Breast epithelium (tissue), 4 donors: Measurements from ENCODE around the gene PISD. TPM values are rescaled to one million over a fixed set of nuclear protein-coding genes. Genes with fewer than 3 reads are reported as not detected.
A peak's percentile ranks its signal among the peaks of the same experiment; 100 is the strongest.

ENCODE experiments used
- DNase-seq, 2 donors: peaks; one replicate each; pipeline ENCODE4 v3.0.0-alpha.2; 2019; ENCODE audit warnings: low spot score in 2 of 2
- H3K27ac ChIP-seq, 2 donors: fragments of 200-600 bp; sonication (generic) in 1 of 2; one replicate each; pipeline ENCODE4 v1.5.1; 2016 to 2019; ENCODE audit warnings: mild to moderate bottlenecking in 1 of 2
- H3K27me3 ChIP-seq, 2 donors: fragments of 200-600 bp; sonication (generic) in 1 of 2; one replicate each; pipeline versions ENCODE4 v1.5.1 to v1.6.0; 2017 to 2019; ENCODE audit warnings: control low read depth in 1 of 2, mild to moderate bottlenecking in 1 of 2
- H3K36me3 ChIP-seq: fragments of 200-600 bp; one replicate; pipeline ENCODE4 v1.5.1; 2019
- H3K4me1 ChIP-seq, 2 donors: fragments of 200-600 bp; sonication (generic); one replicate each; pipeline ENCODE4 v1.5.1; 2016 to 2019; ENCODE audit warnings: control low read depth in 1 of 2
- H3K4me3 ChIP-seq, 3 donors: fragments of 200-600 bp; sonication (generic); 1 replicate in 2 of 3; 2 replicates in 1 of 3; pipeline ENCODE4 v1.5.1; 2016 to 2019; ENCODE audit warnings: mild to moderate bottlenecking in 3 of 3, moderate library complexity in 2 of 3
- H3K9me3 ChIP-seq, 2 donors: fragments of 200-600 bp; sonication (generic) in 1 of 2; one replicate each; pipeline ENCODE4 v1.5.1; 2016 to 2019; ENCODE audit warnings: control low read depth in 1 of 2
- POLR2A ChIP-seq: fragments of 450-650 bp; IDR thresholded peaks from one replicate; pipeline ENCODE4 v1.6.1; 2016; ENCODE audit warnings: antibody characterized with exemption, mild to moderate bottlenecking, moderate library complexity
- POLR2AphosphoS5 ChIP-seq, 3 donors: sonication (generic); formaldehyde crosslinking; IDR thresholded peaks; one replicate each; pipeline ENCODE4 v1.6.1; 2017; ENCODE audit warnings: antibody characterized with exemption in 3 of 3
- intact Hi-C: fragments of 100-400 bp; cut with DNase I; formaldehyde crosslinking; loops from one replicate; pipeline ENCODE4 v1.15.1; 2023; ENCODE audit warnings: low total_unique reads
- total RNA-seq, 3 donors: library from RNA; depleted of rRNA; stranded (reverse); fragments of >200 nt; gene quantifications; one replicate each; pipeline ENCODE4 v1.1.0, GENCODE V29; 2016
- TF ChIP-seq, protein P1 (sequence below), 3 donors: fragments of 450-650 bp; IDR thresholded peaks; one replicate each; pipeline ENCODE4 v1.5.1; 2016 to 2017; ENCODE audit warnings: antibody characterized with exemption in 3 of 3, mild to moderate bottlenecking in 3 of 3, moderate library complexity in 3 of 3

The PISD gene
- total RNA-seq, 3 donors from 2014 or later = 49.6 to 58.7 (median 57.0) TPM

DNA sequence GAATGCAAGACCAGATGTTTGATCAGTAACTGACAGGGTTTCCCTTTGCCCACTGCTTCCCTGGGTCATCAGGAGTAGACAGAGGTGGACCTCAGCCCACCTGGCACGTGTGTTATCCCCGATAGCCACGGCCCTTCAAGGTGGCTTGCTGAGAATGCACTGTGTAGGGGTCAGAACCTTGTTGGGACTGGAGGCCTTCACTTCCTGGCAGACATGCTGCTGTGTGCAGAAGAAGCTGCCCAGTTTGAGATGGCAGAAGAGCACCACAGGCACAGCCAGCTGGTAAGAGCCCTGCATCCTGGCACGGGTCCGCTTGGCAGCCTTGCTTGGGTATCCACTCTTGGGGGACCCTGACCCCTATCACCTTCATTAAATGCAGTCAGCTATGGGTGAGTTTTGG lies 83.8 kb downstream of the PISD start:
- H3K4me1 ChIP-seq = no peaks in the 10 kb centered on the region
- H3K36me3 ChIP-seq = no peaks in the 10 kb centered on the region
- H3K27me3 ChIP-seq = no peaks in the 10 kb centered on the region
- DNase-seq = no peak
- intact Hi-C loops = no loop called here
- H3K27ac ChIP-seq = no peak overlapping the region
- no peaks in the 10 kb centered on the region for H3K9me3 ChIP-seq
- TF ChIP-seq, protein P1, sequence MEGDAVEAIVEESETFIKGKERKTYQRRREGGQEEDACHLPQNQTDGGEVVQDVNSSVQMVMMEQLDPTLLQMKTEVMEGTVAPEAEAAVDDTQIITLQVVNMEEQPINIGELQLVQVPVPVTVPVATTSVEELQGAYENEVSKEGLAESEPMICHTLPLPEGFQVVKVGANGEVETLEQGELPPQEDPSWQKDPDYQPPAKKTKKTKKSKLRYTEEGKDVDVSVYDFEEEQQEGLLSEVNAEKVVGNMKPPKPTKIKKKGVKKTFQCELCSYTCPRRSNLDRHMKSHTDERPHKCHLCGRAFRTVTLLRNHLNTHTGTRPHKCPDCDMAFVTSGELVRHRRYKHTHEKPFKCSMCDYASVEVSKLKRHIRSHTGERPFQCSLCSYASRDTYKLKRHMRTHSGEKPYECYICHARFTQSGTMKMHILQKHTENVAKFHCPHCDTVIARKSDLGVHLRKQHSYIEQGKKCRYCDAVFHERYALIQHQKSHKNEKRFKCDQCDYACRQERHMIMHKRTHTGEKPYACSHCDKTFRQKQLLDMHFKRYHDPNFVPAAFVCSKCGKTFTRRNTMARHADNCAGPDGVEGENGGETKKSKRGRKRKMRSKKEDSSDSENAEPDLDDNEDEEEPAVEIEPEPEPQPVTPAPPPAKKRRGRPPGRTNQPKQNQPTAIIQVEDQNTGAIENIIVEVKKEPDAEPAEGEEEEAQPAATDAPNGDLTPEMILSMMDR (IDR thresholded peaks at IDR 0.05) = no peak
- TF ChIP-seq POLR2AphosphoS5 (IDR thresholded peaks at IDR 0.05) = no peak
- TF ChIP-seq POLR2A = no peak
- H3K4me3 ChIP-seq = no peak overlapping the region

DNA sequence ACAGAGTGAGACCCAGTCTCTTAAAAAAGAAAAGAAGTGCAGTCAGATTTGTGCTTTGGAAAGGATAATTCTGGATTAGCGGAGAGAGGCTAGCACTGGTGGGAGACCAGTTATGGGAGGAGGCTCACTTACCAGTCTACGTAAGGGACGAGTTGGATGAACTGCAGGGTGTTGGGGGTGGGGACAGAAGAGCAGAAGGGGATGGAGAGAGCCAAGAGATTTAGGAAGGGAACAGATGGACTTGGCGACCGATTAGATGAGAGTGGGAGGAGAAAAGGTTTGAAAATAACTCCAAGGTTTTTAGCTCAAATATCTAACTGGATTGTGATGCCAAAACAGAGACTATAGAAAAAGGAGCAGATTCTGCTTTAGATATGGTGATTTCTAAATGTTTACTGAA lies 84.3 kb downstream of the PISD start:
- TF ChIP-seq POLR2A (no peak), POLR2AphosphoS5 (IDR thresholded peaks at IDR 0.05) (no peak)
- TF ChIP-seq, protein P1 (IDR thresholded peaks at IDR 0.05) = no peak
- Histone ChIP-seq H3K4me1 (no peaks in the 10 kb centered on the region), H3K36me3 (no peaks in the 10 kb centered on the region)

DNA sequence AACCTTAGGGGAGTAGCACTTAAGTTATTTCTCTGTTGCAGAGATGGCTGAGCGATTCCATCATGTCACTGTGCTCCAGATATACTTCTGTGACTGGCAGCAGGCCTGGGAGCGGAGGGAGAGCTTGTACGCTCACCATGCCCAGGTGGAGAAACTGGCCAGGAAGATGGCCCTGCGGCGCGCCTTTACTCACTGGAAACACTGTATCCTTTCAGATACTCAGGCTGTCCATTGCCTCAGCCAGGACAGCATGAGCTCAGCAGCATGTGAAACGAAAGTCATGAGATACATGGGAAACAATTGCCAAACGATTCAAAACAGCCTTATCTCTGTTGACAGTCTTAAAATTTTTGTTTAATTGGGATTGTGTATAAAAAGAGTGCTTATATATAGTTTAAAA lies 86.8 kb downstream of the PISD start:
- H3K4me1 ChIP-seq = no peaks in the 10 kb centered on the region
- H3K27me3 ChIP-seq = no peaks in the 10 kb centered on the region
- H3K27ac ChIP-seq = peak overlapping the region in 1 of 2 donors; percentile 48
- TF ChIP-seq POLR2AphosphoS5 (IDR thresholded peaks at IDR 0.05) (no peak), POLR2A (no peak)
- TF ChIP-seq, protein P1 (IDR thresholded peaks at IDR 0.05) = no peak
- no peaks in the 10 kb centered on the region for H3K9me3 ChIP-seq
- H3K4me3 ChIP-seq = no peak overlapping the region
- DNase-seq = peak in 1 of 2 donors; percentile 77
- intact Hi-C loops = no loop called here
- no peaks in the 10 kb centered on the region for H3K36me3 ChIP-seq

More for the DNA sequence above, 84.3 kb downstream of the PISD start:
- intact Hi-C loops = no loop called here
- no peak for DNase-seq
- H3K4me3 ChIP-seq = no peak overlapping the region
- H3K9me3 ChIP-seq = no peaks in the 10 kb centered on the region
- H3K27ac ChIP-seq = peak overlapping the region in 1 of 2 donors; percentile 41
- no peaks in the 10 kb centered on the region for H3K27me3 ChIP-seq

DNA sequence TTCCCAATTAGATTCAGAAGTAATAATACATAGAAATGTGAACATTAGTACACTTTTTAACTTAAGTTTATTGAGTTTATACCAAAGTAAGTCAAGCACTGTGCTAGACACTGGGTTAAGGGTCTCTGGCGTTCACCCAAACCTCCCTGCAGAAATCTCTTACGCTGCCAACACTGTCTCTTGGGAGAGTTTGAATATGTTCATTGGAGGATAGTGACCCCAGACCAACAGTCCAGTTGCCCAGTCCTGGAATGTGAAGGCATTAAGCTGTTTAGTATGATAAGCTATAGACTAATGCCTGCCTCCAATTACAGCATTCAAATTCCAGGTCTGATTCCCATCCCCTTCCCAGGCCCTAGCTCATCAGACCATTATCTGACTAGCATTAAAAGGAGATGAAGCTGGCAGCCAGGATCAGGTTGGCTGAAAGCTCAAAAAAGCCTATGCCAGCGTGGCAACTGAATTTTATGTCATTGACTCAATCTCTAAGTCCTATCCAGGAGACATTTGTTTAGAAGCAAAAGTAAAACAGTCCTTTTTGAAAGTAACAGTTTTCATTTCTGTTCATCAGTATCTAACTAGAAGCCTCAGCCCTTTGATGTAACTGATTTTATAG lies 87.9 kb downstream of the PISD start:
- peak overlapping the region in 1 of 2 donors; percentile 8 for H3K27ac ChIP-seq
- intact Hi-C loops = no loop called here
- H3K4me1 ChIP-seq = no peaks in the 10 kb centered on the region
- no peaks in the 10 kb centered on the region for H3K36me3 ChIP-seq
- H3K9me3 ChIP-seq = no peaks in the 10 kb centered on the region
- DNase-seq = no peak
- TF ChIP-seq POLR2A = no peak
- TF ChIP-seq, protein P1 (IDR thresholded peaks at IDR 0.05) = no peak
- TF ChIP-seq POLR2AphosphoS5 (IDR thresholded peaks at IDR 0.05) = no peak
- no peaks in the 10 kb centered on the region for H3K27me3 ChIP-seq
- no peak overlapping the region for H3K4me3 ChIP-seq

DNA sequence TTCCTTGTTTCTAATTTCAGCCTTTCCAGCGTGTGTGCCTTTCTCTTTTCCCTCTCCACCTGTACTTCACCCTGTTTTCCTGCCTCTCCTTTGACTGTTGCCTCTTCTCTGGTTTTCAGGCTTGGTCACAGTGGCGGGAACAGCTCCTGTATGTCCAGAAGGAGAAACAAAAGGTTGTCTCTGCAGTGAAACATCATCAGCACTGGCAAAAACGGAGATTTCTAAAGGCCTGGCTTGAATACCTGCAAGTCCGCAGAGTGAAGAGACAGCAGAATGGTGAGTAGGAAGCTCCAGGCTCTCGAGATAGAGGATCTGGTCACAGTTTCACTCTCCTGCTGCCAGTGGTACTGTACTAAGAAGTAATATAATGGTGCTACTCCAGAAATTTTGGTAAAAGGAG lies 89.1 kb downstream of the PISD start:
- Histone ChIP-seq H3K9me3 (no peaks in the 10 kb centered on the region), H3K36me3 (no peaks in the 10 kb centered on the region), H3K4me3 (no peak overlapping the region), H3K4me1 (no peaks in the 10 kb centered on the region), H3K27me3 (no peaks in the 10 kb centered on the region), H3K27ac (no peak overlapping the region)
- intact Hi-C loops = no loop called here
- no peak for DNase-seq
- TF ChIP-seq POLR2A = no peak
- TF ChIP-seq, protein P1 (IDR thresholded peaks at IDR 0.05) = no peak
- TF ChIP-seq POLR2AphosphoS5 (IDR thresholded peaks at IDR 0.05) = no peak
